Stimulated activated CD4-positive, alpha-beta T cell treated with anti-CD3 and anti-CD28 coated beads, Interleukin-1b, Interleukin-23, amount 100 ng/mL, for 1 hour (primary cell): Measurements from ENCODE around the gene GYPB.
"Not testable (repeated sequence)": the region's sequence is repeated elsewhere in the genome, so short reads cannot be mapped to it uniquely, and the experiment has no call there.

Experiments used
- DNase-seq, 2 donors: peaks; one replicate each; pipeline ENCODE4 v3.0.0-alpha.2; 2020; ENCODE audit warnings: low read depth in 2 of 2

Gene GYPB

GRCh38 chr4:144019277-144019676 is at the start of gene GYPB:
Gene GYPB (minus strand): TSS chr4:144019380. CDS start chr4:144019287, 93 bp downstream.
- not testable (repeated sequence) for DNase-seq

- not testable (repeated sequence) for DNase-seq
Measured at GRCh38 chr4:144061556-144061955, 42.4 kb upstream of the GYPB start.

GRCh38 chr4:144060234-144060859 is 41.2 kb upstream of the GYPB start:
- DNase-seq, result not testable (repeated sequence)

DNA sequence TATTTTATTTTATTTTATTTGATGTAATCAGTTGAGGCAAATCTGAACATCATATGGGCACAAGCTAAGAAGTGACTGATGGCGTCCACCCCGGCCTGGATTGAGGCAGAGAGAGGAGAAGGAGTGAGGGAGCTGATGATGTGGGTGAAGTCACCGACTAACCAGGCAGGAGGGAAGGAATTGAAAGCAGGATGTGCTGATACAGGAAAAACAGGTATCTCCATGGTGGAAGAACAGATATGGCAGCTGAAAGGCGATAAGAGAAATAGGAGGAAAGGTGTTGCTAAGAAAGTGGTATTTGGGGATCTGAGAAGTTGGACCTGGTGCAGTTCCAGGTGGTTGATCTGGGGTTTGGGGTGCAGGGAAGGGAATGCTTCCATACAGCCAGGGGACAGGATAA is 37.6 kb upstream of the GYPB start:
- DNase-seq, result no peak

DNA sequence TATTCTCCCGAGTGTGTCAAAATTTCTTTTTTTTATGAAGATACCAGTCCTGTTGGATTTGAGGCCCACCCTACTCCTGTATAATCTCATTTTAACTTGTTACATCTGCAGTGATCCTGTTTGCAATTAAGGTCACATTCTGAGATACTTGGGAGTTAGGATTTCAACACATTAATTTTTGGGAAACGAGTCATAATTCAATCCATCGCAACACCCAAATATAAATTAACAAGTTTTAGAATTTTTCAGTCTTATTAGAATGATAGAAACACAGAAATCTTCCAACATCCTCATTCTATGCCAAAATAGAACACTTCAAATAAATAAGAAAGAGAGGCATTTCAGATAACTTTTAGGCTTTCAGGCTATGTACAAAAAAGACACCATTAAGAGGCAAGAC is 36.2 kb upstream of the GYPB start:
- not testable (repeated sequence) for DNase-seq

- not testable (repeated sequence) for DNase-seq
Measured at GRCh38 chr4:144051494-144051893, 32.3 kb upstream of the GYPB start.

- not testable (repeated sequence) for DNase-seq
Measured at GRCh38 chr4:144050631-144051030, 31.5 kb upstream of the GYPB start.

GRCh38 chr4:144049495-144050424 is 30.6 kb upstream of the GYPB start:
- not testable (repeated sequence) for DNase-seq

DNA sequence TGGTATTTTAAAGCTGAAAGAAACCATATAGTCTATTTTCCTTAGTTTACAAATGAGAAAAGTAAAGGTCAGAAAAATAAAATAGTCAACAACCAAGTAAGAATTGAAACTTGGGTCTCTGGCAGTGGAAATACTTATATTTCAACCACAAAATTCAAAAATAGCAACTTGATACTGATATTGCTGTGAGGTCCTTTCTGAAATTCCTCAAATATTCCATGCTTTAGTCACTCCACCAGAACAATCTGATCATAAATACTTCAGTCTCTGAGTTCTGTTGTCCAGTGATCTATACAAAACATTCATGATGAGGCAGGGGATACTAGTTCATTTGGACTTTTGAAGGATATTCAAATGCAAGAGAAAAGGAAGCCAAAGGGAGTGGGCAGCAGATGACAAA is 25.8 kb upstream of the GYPB start:
- not testable (repeated sequence) for DNase-seq

DNA sequence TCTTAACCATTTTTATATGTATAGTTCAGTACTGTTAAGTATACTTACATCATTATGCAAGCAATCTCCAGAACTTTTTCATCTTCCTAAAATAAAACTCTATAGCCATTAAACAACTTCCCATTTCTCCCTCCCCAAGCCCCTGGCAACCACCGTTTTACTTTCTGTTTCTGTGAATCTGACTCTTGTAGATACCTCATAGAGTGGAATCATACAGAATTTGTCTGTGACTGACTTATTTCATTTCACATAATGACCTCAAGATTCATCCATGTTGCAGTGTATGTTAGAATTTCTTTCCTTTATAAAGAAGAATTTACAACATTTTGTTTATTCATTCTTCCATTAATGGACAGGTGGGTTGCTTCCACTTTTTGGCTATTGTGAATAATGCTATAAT is 13.4 kb upstream of the GYPB start:
- DNase-seq, result not testable (repeated sequence)

GRCh38 chr4:144031875-144032274 is 12.7 kb upstream of the GYPB start:
- DNase-seq, result not testable (repeated sequence)

DNA sequence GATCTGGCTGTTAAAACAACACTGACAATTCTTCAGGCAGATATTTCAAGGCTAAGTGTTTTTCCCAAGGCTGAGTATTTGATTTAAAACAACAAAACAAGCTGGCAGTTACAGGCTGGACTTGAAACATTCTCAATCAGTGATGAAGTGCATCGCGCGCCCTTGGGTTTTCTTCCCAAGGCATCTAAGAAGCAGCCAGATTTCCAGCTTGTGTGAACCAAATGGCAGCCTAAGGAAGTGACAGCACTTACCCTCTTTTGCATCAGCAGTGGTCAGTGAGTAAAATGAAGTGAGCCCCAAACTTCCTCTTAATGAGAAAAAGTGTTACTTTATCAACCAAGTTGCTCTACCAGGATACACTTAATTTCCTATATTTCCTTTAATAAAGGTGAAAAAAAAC is 12.2 kb upstream of the GYPB start:
- DNase-seq, result not testable (repeated sequence)

- DNase-seq, result not testable (repeated sequence)
Measured at GRCh38 chr4:144030708-144031107, 11.5 kb upstream of the GYPB start.

DNA sequence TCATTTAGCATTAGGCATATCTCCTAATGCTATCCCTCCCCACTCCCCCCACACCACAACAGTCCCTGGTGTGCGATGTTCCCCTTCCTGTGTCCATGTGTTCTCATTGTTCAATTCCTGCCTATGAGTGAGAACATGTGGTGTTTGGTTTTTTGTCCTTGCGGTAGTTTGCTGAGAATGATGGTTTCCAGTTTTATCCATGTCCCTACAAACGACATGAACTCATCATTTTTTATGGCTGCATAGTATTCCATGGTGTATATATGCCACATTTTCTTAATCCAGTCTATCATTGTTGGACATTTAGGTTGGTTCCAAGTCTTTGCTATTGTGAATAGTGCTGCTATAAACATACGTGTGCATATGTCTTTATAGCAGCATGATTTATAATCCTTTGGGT is 7.5 kb upstream of the GYPB start:
- DNase-seq, result not testable (repeated sequence)

GRCh38 chr4:144024399-144025053 is 5.3 kb upstream of the GYPB start:
- not testable (repeated sequence) for DNase-seq

DNA sequence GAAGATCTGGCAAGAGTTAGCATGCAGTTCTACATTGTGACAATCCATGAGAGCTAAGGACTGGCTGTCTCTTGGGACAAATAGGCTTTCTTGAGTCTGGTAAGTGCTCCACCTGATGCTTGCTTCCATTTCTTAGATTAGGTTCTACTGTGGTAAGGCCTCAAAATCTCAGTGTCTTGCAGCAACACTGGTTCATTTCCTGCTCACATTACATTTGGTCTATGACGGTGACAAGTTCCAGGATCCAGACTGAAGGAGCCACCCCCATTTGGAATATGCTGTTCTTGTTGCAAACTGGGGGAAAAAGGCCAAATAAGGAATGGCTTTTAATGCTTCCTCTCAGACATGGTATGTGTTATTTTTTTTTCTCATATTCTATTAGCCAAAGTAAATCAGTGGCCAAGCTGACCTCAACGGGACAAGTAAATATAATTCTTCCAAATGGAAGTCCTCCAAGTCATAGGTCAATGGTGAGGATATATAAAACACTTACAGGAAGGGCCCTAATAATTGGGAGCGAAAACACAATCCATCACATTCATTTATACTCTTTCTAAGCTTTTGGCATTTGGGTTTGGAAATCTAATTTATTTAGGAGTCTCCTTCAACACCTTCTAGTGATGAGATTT is 3.7 kb upstream of the GYPB start:
- DNase-seq, result not testable (repeated sequence)

- DNase-seq, result not testable (repeated sequence)
Measured at GRCh38 chr4:144021336-144021990, 2.3 kb upstream of the GYPB start.

GRCh38 chr4:144018223-144019000 is 768 bp downstream of the GYPB start:
- not testable (repeated sequence) for DNase-seq

- not testable (repeated sequence) for DNase-seq
Measured at GRCh38 chr4:144017271-144017670, 1.9 kb downstream of the GYPB start.

GRCh38 chr4:144016057-144016605 is 3.0 kb downstream of the GYPB start:
- not testable (repeated sequence) for DNase-seq
